DMS 273 treated with DMSO at 0.1 percent for 48 hours (cell line): Measurements from ENCODE around the gene PXN.
"Not testable (repeated sequence)": the region's sequence is repeated elsewhere in the genome, so short reads cannot be mapped to it uniquely, and the experiment has no call there.

Experiments
- DNase-seq: peaks from one replicate; lab custom pipeline; 2025; lab: John Stamatoyannopoulos, UW

The PXN gene

GRCh38 chr12:120262852-120263747 is 2.4 kb downstream of the PXN start:
- DNase-seq: no peak

GRCh38 chr12:120261951-120262851 is 3.3 kb downstream of the PXN start:
- DNase-seq: no peak

GRCh38 chr12:120260607-120261006 is 4.9 kb downstream of the PXN start:
- DNase-seq: no peak

GRCh38 chr12:120259418-120260202 is 5.9 kb downstream of the PXN start:
- DNase-seq: no peak

GRCh38 chr12:120258323-120258896 is 7.1 kb downstream of the PXN start:
- DNase-seq: no peak

GRCh38 chr12:120257041-120257821 is 8.3 kb downstream of the PXN start:
- no peak for DNase-seq

- DNase-seq: no peak
These were observed 10.7 kb downstream of the PXN start for GRCh38 chr12:120254809-120255208.

GRCh38 chr12:120253313-120253712 is 12.2 kb downstream of the PXN start:
- not testable (repeated sequence) for DNase-seq

GRCh38 chr12:120252071-120252906 is 13.2 kb downstream of the PXN start:
- DNase-seq: no peak

GRCh38 chr12:120251364-120252070 is 14.0 kb downstream of the PXN start:
- not testable (repeated sequence) for DNase-seq

- no peak for DNase-seq
These were observed 15.4 kb downstream of the PXN start for GRCh38 chr12:120249875-120250795.

- DNase-seq: no peak
These were observed 16.2 kb downstream of the PXN start for GRCh38 chr12:120249266-120249874.

- no peak for DNase-seq
These were observed 17.9 kb downstream of the PXN start for GRCh38 chr12:120247621-120248030.

GRCh38 chr12:120247183-120247582 is 18.3 kb downstream of the PXN start:
- DNase-seq: no peak

- not testable (repeated sequence) for DNase-seq
These were observed 18.8 kb downstream of the PXN start for GRCh38 chr12:120246705-120247104.

- DNase-seq: no peak
These were observed 22.4 kb downstream of the PXN start for GRCh38 chr12:120242971-120243699.

GRCh38 chr12:120242275-120242799 is 23.2 kb downstream of the PXN start:
- no peak for DNase-seq
